Choroid plexus epithelial cell (primary cell): ENCODE results near the gene F10.
A peak's percentile ranks its signal among the peaks of the same experiment; 100 is the strongest.

Experiments used
- DNase-seq: peaks from one replicate; pipeline ENCODE4 v3.0.0-alpha.2; 2010; ENCODE audit warnings: low read depth
- H3K4me3 ChIP-seq: 2 replicates; pipeline ENCODE4 v1.5.1; 2011; ENCODE audit warnings: low read depth, mild to moderate bottlenecking, control low read depth, low read length, moderate library complexity
- CTCF ChIP-seq: conservative IDR thresholded peaks from 2 replicates; pipeline ENCODE4 v1.5.1; 2011; ENCODE audit warnings: low read depth, mild to moderate bottlenecking, control low read depth, inconsistent platforms, low read length, moderate library complexity

The F10 gene

GRCh38 chr13:113148407-113148806 lies 25.8 kb downstream of the F10 start:
- no peak overlapping the region for H3K4me3 ChIP-seq
- no peak for DNase-seq
- no peak for TF ChIP-seq CTCF

DNA sequence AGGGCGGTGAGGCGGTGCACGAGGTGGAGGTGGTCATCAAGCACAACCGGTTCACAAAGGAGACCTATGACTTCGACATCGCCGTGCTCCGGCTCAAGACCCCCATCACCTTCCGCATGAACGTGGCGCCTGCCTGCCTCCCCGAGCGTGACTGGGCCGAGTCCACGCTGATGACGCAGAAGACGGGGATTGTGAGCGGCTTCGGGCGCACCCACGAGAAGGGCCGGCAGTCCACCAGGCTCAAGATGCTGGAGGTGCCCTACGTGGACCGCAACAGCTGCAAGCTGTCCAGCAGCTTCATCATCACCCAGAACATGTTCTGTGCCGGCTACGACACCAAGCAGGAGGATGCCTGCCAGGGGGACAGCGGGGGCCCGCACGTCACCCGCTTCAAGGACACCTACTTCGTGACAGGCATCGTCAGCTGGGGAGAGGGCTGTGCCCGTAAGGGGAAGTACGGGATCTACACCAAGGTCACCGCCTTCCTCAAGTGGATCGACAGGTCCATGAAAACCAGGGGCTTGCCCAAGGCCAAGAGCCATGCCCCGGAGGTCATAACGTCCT lies 26.4 kb downstream of the F10 start:
- no peak overlapping the region for H3K4me3 ChIP-seq
- TF ChIP-seq CTCF, result no peak

GRCh38 chr13:113149711-113150549 lies 27.3 kb downstream of the F10 start:
- H3K4me3 ChIP-seq, result no peak overlapping the region
- no peak for TF ChIP-seq CTCF
- no peak for DNase-seq

More for the DNA sequence above, 26.4 kb downstream of the F10 start:
- DNase-seq, result no peak

GRCh38 chr13:113150550-113151365 lies 28.2 kb downstream of the F10 start:
- DNase-seq, result no peak
- TF ChIP-seq CTCF, result no peak
- no peak overlapping the region for H3K4me3 ChIP-seq

- no peak for TF ChIP-seq CTCF
- DNase-seq, result peak; percentile 81
- H3K4me3 ChIP-seq, result peak overlapping the region; percentile 58
Measured at GRCh38 chr13:113151745-113152690, 29.4 kb downstream of the F10 start.

DNA sequence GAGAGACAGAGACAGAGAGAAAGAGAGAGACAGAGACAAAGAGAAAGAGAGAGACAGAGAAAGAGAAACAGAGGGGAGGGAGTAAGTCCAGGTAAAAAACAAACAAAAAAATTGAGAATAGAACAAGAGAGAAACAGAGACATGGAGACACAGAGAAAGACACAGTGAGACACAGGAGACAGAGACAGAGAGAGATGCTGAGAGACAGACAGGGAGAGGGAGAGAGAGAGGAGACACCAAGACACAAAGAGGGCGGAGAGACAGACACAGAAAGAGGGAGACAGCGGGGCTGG lies 30.0 kb downstream of the F10 start:
- peak overlapping the region; percentile 58 for H3K4me3 ChIP-seq
- no peak for DNase-seq
- TF ChIP-seq CTCF, result no peak
